Mesothelial cell of epicardium (in vitro differentiated cells): Measurements from ENCODE around the gene RASSF4. TPM values are rescaled to one million over a fixed set of nuclear protein-coding genes. Genes with fewer than 3 reads are reported as not detected.

Source experiments
- DNase-seq, 2 experiments: peaks; one replicate each; pipeline ENCODE4 v3.0.0; 2021; ENCODE audit warnings: low spot score in 2 of 2; ENCODE audit not compliant: unreplicated experiment in 2 of 2
- H3K27ac Mint-ChIP-seq: 2 replicates; pipeline ENCODE4 v1.8.0; 2021; ENCODE audit warnings: mixed read lengths
- H3K27me3 Mint-ChIP-seq: 2 replicates; pipeline ENCODE4 v1.8.0; 2021; ENCODE audit warnings: low read depth, mixed read lengths
- H3K36me3 Mint-ChIP-seq: 2 replicates; pipeline ENCODE4 v1.8.0; 2021; ENCODE audit warnings: mixed read lengths
- H3K4me1 Mint-ChIP-seq: 2 replicates; pipeline ENCODE4 v1.8.0; 2021; ENCODE audit warnings: mixed read lengths
- H3K4me3 Mint-ChIP-seq: 2 replicates; pipeline ENCODE4 v1.8.0; 2021; ENCODE audit warnings: mild to moderate bottlenecking, moderate library complexity, mixed read lengths
- H3K9me3 Mint-ChIP-seq: 2 replicates; pipeline ENCODE4 v1.8.0; 2021; ENCODE audit warnings: mixed read lengths
- CTCF ChIP-seq: fragments of 200-600 bp; sonication (generic); IDR thresholded peaks from one replicate; pipeline ENCODE4 v1.5.0; 2021; ENCODE audit warnings: antibody characterized with exemption; ENCODE audit not compliant: unreplicated experiment
- total RNA-seq: library from RNA; stranded (reverse); gene quantifications from 3 replicates; pipeline ENCODE4 v1.2.1, GENCODE V29; 2021

Gene RASSF4
- total RNA-seq, 1 donor from 2014 or later: 16.3 TPM

GRCh38 chr10:44963772-44964633 is 4.4 kb downstream of the RASSF4 start:
- no peaks in the 10 kb centered on the region for H3K36me3 Mint-ChIP-seq
- peak overlapping the region; percentile 78 for H3K27ac Mint-ChIP-seq
- no peaks in the 10 kb centered on the region for H3K27me3 Mint-ChIP-seq
- peaks cover 54% of the 10 kb centered on the region for H3K4me1 Mint-ChIP-seq
- no peak for DNase-seq
- no peak for TF ChIP-seq CTCF
- H3K4me3 Mint-ChIP-seq: no peak overlapping the region
- H3K9me3 Mint-ChIP-seq: no peaks in the 10 kb centered on the region

GRCh38 chr10:44965104-44965503 is 5.5 kb downstream of the RASSF4 start:
- DNase-seq: no peak
- Mint-ChIP-seq H3K4me1 (peaks cover 53% of the 10 kb centered on the region), H3K36me3 (no peaks in the 10 kb centered on the region), H3K4me3 (no peak overlapping the region), H3K27ac (no peak overlapping the region), H3K27me3 (no peaks in the 10 kb centered on the region), H3K9me3 (no peaks in the 10 kb centered on the region)
- TF ChIP-seq CTCF: no peak

- H3K4me1 Mint-ChIP-seq: peaks cover 47% of the 10 kb centered on the region
- no peaks in the 10 kb centered on the region for H3K27me3 Mint-ChIP-seq
- H3K27ac Mint-ChIP-seq: no peak overlapping the region
- H3K9me3 Mint-ChIP-seq: no peaks in the 10 kb centered on the region
- peak in 1 of 2 experiments; percentile 9 for DNase-seq
- H3K36me3 Mint-ChIP-seq: peaks cover 3% of the 10 kb centered on the region
- TF ChIP-seq CTCF: no peak
- H3K4me3 Mint-ChIP-seq: no peak overlapping the region
Measured at GRCh38 chr10:44965651-44966097, 6.1 kb downstream of the RASSF4 start.

DNA sequence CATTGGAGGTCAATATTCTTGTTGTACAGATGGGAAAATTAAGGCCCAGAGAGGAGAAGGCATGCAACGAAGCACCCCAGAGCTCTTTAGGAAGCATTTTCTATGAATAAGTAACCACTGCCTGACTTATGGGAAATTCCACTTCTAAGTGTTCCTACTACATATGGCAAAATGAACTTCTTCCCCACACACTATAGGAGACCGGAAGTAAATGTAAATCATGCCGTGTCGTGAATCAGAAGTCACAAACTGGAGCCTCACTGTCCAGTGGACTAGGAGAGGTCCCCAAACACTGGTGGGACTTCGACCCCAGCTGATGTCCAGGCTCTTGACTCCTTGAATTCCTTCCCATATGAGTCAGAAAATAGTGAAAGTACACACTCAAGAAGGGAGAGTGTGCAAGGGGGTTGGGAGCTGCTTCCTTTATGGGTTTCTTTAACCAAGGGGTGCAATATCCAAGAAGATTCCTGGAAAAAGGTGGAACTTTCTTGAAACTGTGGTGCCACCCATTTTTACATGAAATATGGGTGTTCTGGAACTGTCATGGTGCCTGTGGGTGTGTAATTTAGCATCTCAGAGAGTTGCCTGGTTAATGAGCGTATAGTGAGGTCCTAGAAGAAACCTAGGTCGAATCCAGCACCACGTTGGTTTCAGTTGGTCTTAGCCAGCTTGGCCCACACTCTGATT is 6.7 kb downstream of the RASSF4 start:
- no peaks in the 10 kb centered on the region for H3K9me3 Mint-ChIP-seq
- H3K4me3 Mint-ChIP-seq: no peak overlapping the region
- DNase-seq: peak in 1 of 2 experiments; percentile 11
- peaks cover 6% of the 10 kb centered on the region for H3K36me3 Mint-ChIP-seq
- H3K4me1 Mint-ChIP-seq: peaks cover 42% of the 10 kb centered on the region
- no peak for TF ChIP-seq CTCF
- H3K27me3 Mint-ChIP-seq: no peaks in the 10 kb centered on the region
- H3K27ac Mint-ChIP-seq: no peak overlapping the region

- Mint-ChIP-seq H3K36me3 (peaks cover 8% of the 10 kb centered on the region), H3K9me3 (no peaks in the 10 kb centered on the region), H3K4me1 (peaks cover 42% of the 10 kb centered on the region), H3K27me3 (no peaks in the 10 kb centered on the region), H3K27ac (no peak overlapping the region), H3K4me3 (no peak overlapping the region)
- DNase-seq: no peak
- TF ChIP-seq CTCF: peak; percentile 68
Measured at GRCh38 chr10:44966816-44967509, 7.4 kb downstream of the RASSF4 start.
